ENCODE data around the gene TPSG1.

The TPSG1 gene

DNA sequence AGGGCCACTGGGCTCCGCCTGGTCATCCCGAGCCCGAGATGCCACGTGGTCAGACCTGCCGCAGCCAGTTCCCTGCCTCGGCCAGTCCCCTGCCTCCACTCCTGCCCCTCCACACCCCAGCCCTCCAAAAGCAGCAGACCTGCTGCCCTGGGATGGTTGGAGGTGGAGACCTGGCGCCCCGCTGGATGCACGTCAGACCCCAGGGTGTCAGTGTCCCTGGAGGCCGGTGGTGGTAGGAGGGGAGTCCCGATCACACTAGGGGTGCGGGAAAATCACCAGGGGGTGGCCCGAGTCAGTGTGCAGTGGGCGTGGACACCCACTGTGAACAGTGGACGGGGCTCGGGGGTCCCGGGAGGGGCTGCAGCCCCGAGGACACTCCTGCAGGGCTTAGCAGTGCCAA, 26.9 kb downstream of the TPSG1 start:
- no peak overlapping the region for H3K27ac ChIP-seq (ENCODE audit: low read depth, low read length, poor library complexity, severe bottlenecking)
- no peaks in the 10 kb centered on the region for H4K20me1 ChIP-seq (ENCODE audit: insufficient read depth, low read length)
- no peaks in the 10 kb centered on the region for H3K79me2 ChIP-seq (ENCODE audit: insufficient read depth, low read length)
- no peaks in the 10 kb centered on the region for H3K9me3 ChIP-seq (ENCODE audit: low read length)
- no peaks in the 10 kb centered on the region for H3K9me2 ChIP-seq (ENCODE audit: low read depth, low read length)
- no peak overlapping the region for H3K9ac ChIP-seq (ENCODE audit: low read length)
- H3K4me1 ChIP-seq (ENCODE audit: insufficient read depth, low read length, severe bottlenecking), result no peaks in the 10 kb centered on the region
- H3K36me3 ChIP-seq (ENCODE audit: insufficient read depth, low read length), result no peaks in the 10 kb centered on the region
- H3F3A ChIP-seq (ENCODE audit: insufficient read depth, low read length), result no peaks in the 10 kb centered on the region
- no peak overlapping the region for H2AFZ ChIP-seq (ENCODE audit: low read length)
- no peak overlapping the region for H3K4me2 ChIP-seq (ENCODE audit: low read length)
- no peak overlapping the region for H3K4me3 ChIP-seq (ENCODE audit: low read depth, low read length, poor library complexity, severe bottlenecking)
- H3K27me3 ChIP-seq (ENCODE audit: insufficient read depth, low read length), result no peaks in the 10 kb centered on the region
- TF ChIP-seq EZH2 (IDR thresholded peaks at IDR 0.05; ENCODE audit: borderline replicate concordance, low read length), result no peak
- TF ChIP-seq, protein P1, sequence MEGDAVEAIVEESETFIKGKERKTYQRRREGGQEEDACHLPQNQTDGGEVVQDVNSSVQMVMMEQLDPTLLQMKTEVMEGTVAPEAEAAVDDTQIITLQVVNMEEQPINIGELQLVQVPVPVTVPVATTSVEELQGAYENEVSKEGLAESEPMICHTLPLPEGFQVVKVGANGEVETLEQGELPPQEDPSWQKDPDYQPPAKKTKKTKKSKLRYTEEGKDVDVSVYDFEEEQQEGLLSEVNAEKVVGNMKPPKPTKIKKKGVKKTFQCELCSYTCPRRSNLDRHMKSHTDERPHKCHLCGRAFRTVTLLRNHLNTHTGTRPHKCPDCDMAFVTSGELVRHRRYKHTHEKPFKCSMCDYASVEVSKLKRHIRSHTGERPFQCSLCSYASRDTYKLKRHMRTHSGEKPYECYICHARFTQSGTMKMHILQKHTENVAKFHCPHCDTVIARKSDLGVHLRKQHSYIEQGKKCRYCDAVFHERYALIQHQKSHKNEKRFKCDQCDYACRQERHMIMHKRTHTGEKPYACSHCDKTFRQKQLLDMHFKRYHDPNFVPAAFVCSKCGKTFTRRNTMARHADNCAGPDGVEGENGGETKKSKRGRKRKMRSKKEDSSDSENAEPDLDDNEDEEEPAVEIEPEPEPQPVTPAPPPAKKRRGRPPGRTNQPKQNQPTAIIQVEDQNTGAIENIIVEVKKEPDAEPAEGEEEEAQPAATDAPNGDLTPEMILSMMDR (IDR thresholded peaks at IDR 0.05; ENCODE audit: low read length), result no peak

DNA sequence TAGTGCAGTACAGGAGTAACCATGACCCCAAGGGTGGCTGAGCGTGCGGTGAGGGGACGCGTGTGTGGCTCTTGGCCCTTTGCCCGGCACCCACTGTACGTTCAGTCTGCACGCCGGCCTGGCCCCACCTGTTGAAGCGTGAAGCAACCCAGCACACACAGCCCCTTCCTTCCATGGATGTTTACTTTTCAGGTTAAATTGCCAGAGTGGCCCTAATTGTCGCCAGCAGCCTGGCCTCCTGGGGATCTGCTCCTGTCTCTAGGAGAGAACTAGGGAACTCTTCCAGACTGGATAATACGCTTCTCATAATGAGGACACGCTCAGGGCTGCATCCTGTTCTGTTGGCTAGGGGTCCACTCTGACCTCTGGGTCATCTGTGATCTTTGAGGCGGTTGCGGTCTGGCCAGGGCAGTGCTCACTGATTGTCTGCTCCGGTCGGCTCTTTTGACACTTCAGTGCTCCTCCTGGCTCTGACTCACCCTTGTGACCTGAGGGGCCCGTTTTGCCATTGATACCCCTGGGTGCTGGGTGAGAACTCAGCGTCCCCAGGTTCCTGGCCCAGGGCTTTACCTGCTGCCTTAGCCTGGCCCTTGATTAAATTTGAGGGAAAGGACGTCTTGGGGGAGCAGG, 27.7 kb downstream of the TPSG1 start:
- Histone ChIP-seq H2AFZ (ENCODE audit: low read length) (no peak overlapping the region), H3K9me2 (ENCODE audit: low read depth, low read length) (no peaks in the 10 kb centered on the region), H3K36me3 (ENCODE audit: insufficient read depth, low read length) (no peaks in the 10 kb centered on the region), H3K4me3 (ENCODE audit: low read depth, low read length, poor library complexity, severe bottlenecking) (no peak overlapping the region), H4K20me1 (ENCODE audit: insufficient read depth, low read length) (no peaks in the 10 kb centered on the region), H3K27me3 (ENCODE audit: insufficient read depth, low read length) (no peaks in the 10 kb centered on the region), H3K79me2 (ENCODE audit: insufficient read depth, low read length) (no peaks in the 10 kb centered on the region), H3K9me3 (ENCODE audit: low read length) (no peaks in the 10 kb centered on the region), H3F3A (ENCODE audit: insufficient read depth, low read length) (no peaks in the 10 kb centered on the region), H3K27ac (ENCODE audit: low read depth, low read length, poor library complexity, severe bottlenecking) (no peak overlapping the region), H3K4me1 (ENCODE audit: insufficient read depth, low read length, severe bottlenecking) (no peaks in the 10 kb centered on the region), H3K4me2 (ENCODE audit: low read length) (no peak overlapping the region), H3K9ac (ENCODE audit: low read length) (no peak overlapping the region)
- TF ChIP-seq, protein P1 (IDR thresholded peaks at IDR 0.05; ENCODE audit: low read length), result no peak
- TF ChIP-seq EZH2 (IDR thresholded peaks at IDR 0.05; ENCODE audit: borderline replicate concordance, low read length), result no peak

DNA sequence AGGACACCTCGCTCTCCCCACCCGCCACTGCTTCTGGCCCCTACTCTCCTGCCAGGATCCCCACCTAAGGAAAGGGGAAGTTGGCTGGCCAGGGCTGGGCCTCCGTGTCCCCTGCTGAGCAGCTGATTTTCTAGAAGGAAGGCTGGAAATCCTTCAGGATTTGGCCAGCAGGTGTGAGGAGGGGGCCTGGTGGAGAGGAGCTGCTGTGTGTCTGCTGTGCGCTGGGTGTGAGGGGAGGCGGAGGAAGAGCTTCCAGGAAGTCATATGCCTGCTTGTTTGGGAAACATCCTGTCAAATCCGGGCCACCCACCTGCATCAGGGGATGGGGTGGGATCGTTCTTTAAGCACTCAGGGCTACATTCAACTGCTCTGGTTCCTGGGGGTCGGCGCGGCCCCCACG, 28.6 kb downstream of the TPSG1 start:
- no peak overlapping the region for H3K4me3 ChIP-seq (ENCODE audit: low read depth, low read length, poor library complexity, severe bottlenecking)
- no peaks in the 10 kb centered on the region for H3K9me3 ChIP-seq (ENCODE audit: low read length)
- no peaks in the 10 kb centered on the region for H3K9me2 ChIP-seq (ENCODE audit: low read depth, low read length)
- no peak overlapping the region for H3K27ac ChIP-seq (ENCODE audit: low read depth, low read length, poor library complexity, severe bottlenecking)
- H3K4me2 ChIP-seq (ENCODE audit: low read length), result no peak overlapping the region
- no peaks in the 10 kb centered on the region for H3K4me1 ChIP-seq (ENCODE audit: insufficient read depth, low read length, severe bottlenecking)
- no peaks in the 10 kb centered on the region for H3K27me3 ChIP-seq (ENCODE audit: insufficient read depth, low read length)
- H2AFZ ChIP-seq (ENCODE audit: low read length), result no peak overlapping the region
- no peaks in the 10 kb centered on the region for H3K36me3 ChIP-seq (ENCODE audit: insufficient read depth, low read length)
- no peaks in the 10 kb centered on the region for H3F3A ChIP-seq (ENCODE audit: insufficient read depth, low read length)
- no peaks in the 10 kb centered on the region for H4K20me1 ChIP-seq (ENCODE audit: insufficient read depth, low read length)
- H3K79me2 ChIP-seq (ENCODE audit: insufficient read depth, low read length), result no peaks in the 10 kb centered on the region
- TF ChIP-seq, protein P1 (IDR thresholded peaks at IDR 0.05; ENCODE audit: low read length), result no peak
- no peak overlapping the region for H3K9ac ChIP-seq (ENCODE audit: low read length)
